A673 (cell line): ENCODE data around the gene LRRC18. TPM values are rescaled to one million over a fixed set of nuclear protein-coding genes. Genes with fewer than 3 reads are reported as not detected.

ENCODE experiments used
- BruUV-seq: library from RNA; stranded (reverse); fragments of 400-500 nt; replicated peaks from 2 replicates; lab custom pipeline; 2021; lab: Mats Ljungman, UMichigan
- CTCF ChIA-PET: fragments of 300-600 bp; sonication (Branson Sonifier 250); formaldehyde crosslinking; loops from one replicate; lab custom pipeline; 2022; ENCODE audit warnings: antibody characterized with exemption; lab: Charles Lee
- POLR2A ChIA-PET: fragments of 300-600 bp; sonication (Branson Sonifier 250); formaldehyde crosslinking; loops from one replicate; lab custom pipeline; 2022; ENCODE audit warnings: antibody characterized with exemption; ENCODE audit not compliant: low non-redundant PET; lab: Charles Lee
- DNase-seq: peaks from one replicate; pipeline ENCODE4 v3.0.0-alpha.2; 2015; ENCODE audit warnings: low spot score
- H3K27ac ChIP-seq: fragments of 200-600 bp; sonication (generic); 2 replicates; pipeline ENCODE4 v1.5.1; 2016; ENCODE audit warnings: mixed run types, low read depth, mild to moderate bottlenecking, mixed read lengths, antibody characterized with exemption, low read length; ENCODE audit not compliant: poor library complexity, severe bottlenecking
- H3K27me3 ChIP-seq: fragments of 200-600 bp; sonication (generic); replicated peaks from 2 replicates; pipeline ENCODE4 v1.6.1; 2017; ENCODE audit warnings: mixed run types, low read depth, mild to moderate bottlenecking, mixed read lengths, antibody characterized with exemption, low read length; ENCODE audit not compliant: insufficient read depth, poor library complexity
- H3K36me3 ChIP-seq: fragments of 200-600 bp; sonication (generic); 2 replicates; pipeline ENCODE4 v1.6.1; 2016; ENCODE audit warnings: mixed run types, mild to moderate bottlenecking, mixed read lengths, antibody characterized with exemption, low read length; ENCODE audit not compliant: insufficient read depth, poor library complexity, severe bottlenecking
- H3K4me1 ChIP-seq: fragments of 200-600 bp; sonication (generic); 2 replicates; pipeline ENCODE4 v1.6.1; 2017; ENCODE audit warnings: mixed run types, mild to moderate bottlenecking, mixed read lengths, antibody characterized with exemption, low read length; ENCODE audit not compliant: insufficient read depth, poor library complexity, severe bottlenecking
- H3K4me3 ChIP-seq: fragments of 200-600 bp; sonication (generic); 2 replicates; pipeline ENCODE4 v1.5.1; 2016; ENCODE audit warnings: low read depth, mixed run types, mild to moderate bottlenecking, mixed read lengths, low read length; ENCODE audit not compliant: poor library complexity, severe bottlenecking
- H3K9me3 ChIP-seq: fragments of 200-600 bp; sonication (generic); 2 replicates; pipeline ENCODE4 v1.6.1; 2016; ENCODE audit warnings: mixed run types, low read depth, mild to moderate bottlenecking, mixed read lengths, antibody characterized with exemption, low read length; ENCODE audit not compliant: poor library complexity, severe bottlenecking
- EZH2 ChIP-seq: fragments of 200-600 bp; sonication (generic); IDR thresholded peaks from 2 replicates; pipeline ENCODE4 v1.6.1; 2017; ENCODE audit warnings: borderline replicate concordance, low read depth, mild to moderate bottlenecking, mixed read lengths, antibody characterized with exemption, low read length; ENCODE audit not compliant: poor library complexity, severe bottlenecking
- intact Hi-C: fragments of 100-400 bp; cut with micrococcal nuclease; formaldehyde crosslinking; loops from one replicate; pipeline ENCODE4 v1.10.0; 2022; ENCODE audit not compliant: unreplicated experiment
- total RNA-seq: library from RNA; stranded (reverse); gene quantifications from 2 replicates; pipeline ENCODE4 v1.2.3, GENCODE V29; 2021
- TF ChIP-seq, protein P1 (sequence below): fragments of 300-800, 200-600 bp; sonication (generic); conservative IDR thresholded peaks from 2 replicates; pipeline ENCODE4 v1.5.1; 2017; ENCODE audit warnings: low read depth, mild to moderate bottlenecking, antibody characterized with exemption, low read length, moderate library complexity, mixed read lengths

Gene LRRC18
- total RNA-seq, 1 experiment from 2014 or later, result not detected

GRCh38 chr10:48899781-48900180, 39.9 kb downstream of the LRRC18 start:
- H3K36me3 ChIP-seq, result no peaks in the 10 kb centered on the region
- H3K27me3 ChIP-seq, result no peaks in the 10 kb centered on the region
- CTCF ChIA-PET, result no interaction called here
- POLR2A ChIA-PET, result no interaction called here
- intact Hi-C loops, result no loop called here
- no TSS peak for BruUV-seq
- H3K4me1 ChIP-seq, result no peaks in the 10 kb centered on the region
- DNase-seq, result no peak
- TF ChIP-seq, protein P1, sequence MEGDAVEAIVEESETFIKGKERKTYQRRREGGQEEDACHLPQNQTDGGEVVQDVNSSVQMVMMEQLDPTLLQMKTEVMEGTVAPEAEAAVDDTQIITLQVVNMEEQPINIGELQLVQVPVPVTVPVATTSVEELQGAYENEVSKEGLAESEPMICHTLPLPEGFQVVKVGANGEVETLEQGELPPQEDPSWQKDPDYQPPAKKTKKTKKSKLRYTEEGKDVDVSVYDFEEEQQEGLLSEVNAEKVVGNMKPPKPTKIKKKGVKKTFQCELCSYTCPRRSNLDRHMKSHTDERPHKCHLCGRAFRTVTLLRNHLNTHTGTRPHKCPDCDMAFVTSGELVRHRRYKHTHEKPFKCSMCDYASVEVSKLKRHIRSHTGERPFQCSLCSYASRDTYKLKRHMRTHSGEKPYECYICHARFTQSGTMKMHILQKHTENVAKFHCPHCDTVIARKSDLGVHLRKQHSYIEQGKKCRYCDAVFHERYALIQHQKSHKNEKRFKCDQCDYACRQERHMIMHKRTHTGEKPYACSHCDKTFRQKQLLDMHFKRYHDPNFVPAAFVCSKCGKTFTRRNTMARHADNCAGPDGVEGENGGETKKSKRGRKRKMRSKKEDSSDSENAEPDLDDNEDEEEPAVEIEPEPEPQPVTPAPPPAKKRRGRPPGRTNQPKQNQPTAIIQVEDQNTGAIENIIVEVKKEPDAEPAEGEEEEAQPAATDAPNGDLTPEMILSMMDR, result no peak
- no peak for TF ChIP-seq EZH2
- H3K9me3 ChIP-seq, result no peaks in the 10 kb centered on the region
- H3K4me3 ChIP-seq, result no peak overlapping the region
- H3K27ac ChIP-seq, result no peak overlapping the region

DNA sequence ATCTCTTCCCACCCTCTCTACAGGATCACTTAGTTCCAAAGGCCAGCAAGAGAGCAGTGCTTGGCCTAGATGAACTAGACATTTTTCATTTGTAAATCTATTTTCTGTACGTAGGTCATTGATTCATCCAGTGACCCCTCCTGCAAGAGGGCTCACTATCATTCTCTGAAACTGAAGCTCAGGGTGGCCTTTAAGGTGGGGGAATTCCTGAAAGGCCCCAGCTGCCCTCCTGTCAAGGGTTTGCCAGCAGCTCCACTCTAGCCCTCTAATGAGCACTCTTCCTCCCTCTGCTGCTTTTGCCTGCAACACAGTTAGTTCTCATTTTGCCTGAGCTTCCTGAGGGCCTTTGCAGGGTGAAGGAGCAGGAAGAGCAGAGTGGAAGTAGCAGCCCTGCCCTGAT, 41.2 kb downstream of the LRRC18 start:
- Histone ChIP-seq H3K4me3 (no peak overlapping the region), H3K27me3 (no peaks in the 10 kb centered on the region), H3K36me3 (no peaks in the 10 kb centered on the region), H3K9me3 (no peaks in the 10 kb centered on the region), H3K27ac (no peak overlapping the region), H3K4me1 (no peaks in the 10 kb centered on the region)
- DNase-seq, result no peak
- POLR2A ChIA-PET, result no interaction called here
- no TSS peak for BruUV-seq
- CTCF ChIA-PET, result no interaction called here
- intact Hi-C loops, result no loop called here
- no peak for TF ChIP-seq EZH2
- TF ChIP-seq, protein P1, result no peak

DNA sequence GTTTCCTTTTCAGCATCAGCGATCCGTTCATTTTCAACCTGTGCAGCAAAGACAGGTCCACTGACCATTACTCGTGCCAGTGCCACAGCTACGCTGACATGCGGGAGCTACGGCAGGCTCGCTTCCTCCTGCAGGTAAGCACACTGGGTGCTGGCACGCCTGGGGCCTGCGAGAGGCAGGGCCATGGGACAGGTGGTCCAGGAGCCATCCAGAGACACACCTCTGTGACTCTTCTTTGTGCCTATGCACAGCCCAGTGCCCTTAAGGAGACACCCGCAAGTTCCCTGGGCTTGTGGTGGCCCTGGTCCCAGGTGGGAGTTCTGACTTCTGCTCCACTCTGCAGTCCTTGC, 42.2 kb downstream of the LRRC18 start:
- TF ChIP-seq, protein P1, result no peak
- no peak for TF ChIP-seq EZH2
- Histone ChIP-seq H3K4me3 (no peak overlapping the region), H3K4me1 (no peaks in the 10 kb centered on the region), H3K9me3 (no peaks in the 10 kb centered on the region), H3K27ac (no peak overlapping the region), H3K36me3 (no peaks in the 10 kb centered on the region), H3K27me3 (no peaks in the 10 kb centered on the region)
- BruUV-seq, result no TSS peak
- DNase-seq, result no peak
- intact Hi-C loops, result no loop called here
- POLR2A ChIA-PET, result no interaction called here
- CTCF ChIA-PET, result no interaction called here
